HepG2 (cell line): ENCODE results near the gene LYPD8. TPM values are rescaled to one million over a fixed set of nuclear protein-coding genes. Genes with fewer than 3 reads are reported as not detected.
"Not testable (repeated sequence)": the region's sequence is repeated elsewhere in the genome, so short reads cannot be mapped to it uniquely, and the experiment has no call there.

Source experiments
- ATAC-seq: fragments of 200-7000 bp; cut with Tn5 transposase; 3 replicates; pipeline ENCODE4 v1.9.1; 2020; ENCODE audit warnings: mild to moderate bottlenecking, moderate library complexity
- BruUV-seq: library from RNA; stranded (reverse); fragments of 400-500 nt; replicated peaks from 2 replicates; lab custom pipeline; 2021; lab: Mats Ljungman, UMichigan
- CTCF ChIA-PET: fragments of 300-600 bp; formaldehyde crosslinking; extraction: SDS; loops from one replicate; lab custom pipeline; 2021; ENCODE audit warnings: low total read pairs, inconsistent platforms, low intra/inter-chr PET ratio; lab: Yijun Ruan, JAX
- POLR2A ChIA-PET: fragments of 350-600 bp; sonication (Branson Sonifier 250); formaldehyde crosslinking; loops from one replicate; lab custom pipeline; 2020; ENCODE audit warnings: antibody characterized with exemption, inconsistent platforms; lab: Yijun Ruan, JAX
- DNase-seq: peaks from one replicate; pipeline ENCODE4 v3.0.0-alpha.2; 2015; ENCODE audit warnings: low spot score
- FAIRE-seq: peaks from 3 replicates; lab custom pipeline; 2011; peaks lifted over from hg19 to GRCh38; lab: Jason Lieb, UNC
- H2AFZ ChIP-seq: one replicate; pipeline ENCODE4 v1.6.1; 2011; ENCODE audit warnings: low read length, inconsistent platforms
- H3K27ac ChIP-seq: fragments of 300-600 bp; 3 replicates; pipeline ENCODE4 v1.8.0; 2011; ENCODE audit warnings: mixed run types, mild to moderate bottlenecking, mixed read lengths, low read length, inconsistent platforms; ENCODE audit not compliant: insufficient read depth; ENCODE audit errors: extremely low read length
- H3K27me3 ChIP-seq, 2 experiments: fragments of 200-600 bp in 1 of 2; 2 replicates in 1 of 2; 3 replicates in 1 of 2; pipeline versions ENCODE4 v1.6.0 to v1.8.0; 2011; ENCODE audit warnings: low read length in 2 of 2, mild to moderate bottlenecking in 2 of 2, moderate library complexity in 2 of 2, inconsistent platforms in 1 of 2; ENCODE audit not compliant: insufficient read depth in 2 of 2, control insufficient read depth in 1 of 2
- H3K36me3 ChIP-seq, 2 experiments: fragments of 200-600 bp in 1 of 2; replicated peaks in 1 of 2; 2 replicates in 1 of 2; 3 replicates in 1 of 2; pipeline versions ENCODE4 v1.5.1 to v1.8.0; 2011; ENCODE audit warnings: low read length in 2 of 2, inconsistent platforms in 1 of 2; ENCODE audit not compliant: insufficient read depth in 2 of 2, control insufficient read depth in 1 of 2
- H3K4me1 ChIP-seq: 2 replicates; pipeline ENCODE4 v1.5.1; 2012; ENCODE audit warnings: low read length, inconsistent platforms; ENCODE audit not compliant: insufficient read depth
- H3K4me2 ChIP-seq: 2 replicates; pipeline ENCODE4 v1.6.0; 2011; ENCODE audit warnings: low read depth, low read length, inconsistent platforms
- H3K4me3 ChIP-seq, 3 experiments: fragments of 200-600 bp in 1 of 3; sonication (generic), shearing (Covaris generic) in 1 of 3; replicated peaks in 1 of 3; 2 replicates each; pipeline ENCODE4 v1.5.1; 2011 to 2016; ENCODE audit warnings: low read length in 3 of 3, inconsistent platforms in 2 of 3, low read depth in 2 of 3, mild to moderate bottlenecking in 2 of 3, control low read depth in 1 of 3, mixed read lengths in 1 of 3; ENCODE audit not compliant: insufficient read depth in 1 of 3
- H3K79me2 ChIP-seq: one replicate; pipeline ENCODE4 v1.6.1; 2011; ENCODE audit warnings: low read length, inconsistent platforms; ENCODE audit not compliant: insufficient read depth
- H3K9ac ChIP-seq: 2 replicates; pipeline ENCODE4 v1.6.0; 2011; ENCODE audit warnings: mild to moderate bottlenecking, low read depth, low read length, inconsistent platforms; ENCODE audit not compliant: insufficient read depth
- H3K9me3 ChIP-seq: 2 replicates; pipeline ENCODE4 v1.5.1; 2012; ENCODE audit warnings: mild to moderate bottlenecking, low read length
- H4K20me1 ChIP-seq: 2 replicates; pipeline ENCODE4 v1.6.0; 2011; ENCODE audit warnings: inconsistent platforms, mild to moderate bottlenecking, low read length, moderate library complexity; ENCODE audit not compliant: insufficient read depth
- AHR ChIP-seq: IDR thresholded peaks from 2 replicates; pipeline ENCODE4 v1.6.1; 2018; ENCODE audit warnings: missing genetic modification reagents, missing compliant biosample characterization
- ARID3A ChIP-seq: IDR thresholded peaks from 2 replicates; pipeline ENCODE4 v1.6.1; 2012; ENCODE audit warnings: low read depth, low read length, improper control_type of control experiment
- ZNF260 ChIP-seq: sonication (generic); formaldehyde crosslinking; IDR thresholded peaks from 2 replicates; pipeline ENCODE4 v1.4.0; 2020; ENCODE audit warnings: missing genetic modification reagents, low read depth, mild to moderate bottlenecking, borderline replicate concordance
- WGBS: methylation state at CpG from one replicate; pipeline ENCODE4 v1.1.6; 2017; ENCODE audit warnings: low lambda C conversion rate; 5-methylcytosine and 5-hydroxymethylcytosine counted together
- in situ Hi-C: cut with HindIII; loops from 2 replicates; pipeline ENCODE4 v1.10.0; 2017; ENCODE audit warnings: low pct_unique_long_range_greater_than_20kb; ENCODE audit not compliant: extremely low pct_ligation_motif_present
- intact Hi-C: fragments of 100-400 bp; cut with micrococcal nuclease; formaldehyde crosslinking; loops from one replicate; pipeline ENCODE4 v1.10.0; 2022; ENCODE audit not compliant: unreplicated experiment
- polyA plus RNA-seq, 8 experiments: library from polyadenylated mRNA; depleted of rRNA in 3 of 8; stranded (reverse) in 7 of 8; unstranded in 1 of 8; fragments of >200 nt; fragmentation: Illumina TruSeq in 4 of 8; extraction: Trizol in 4 of 8; gene quantifications; 2 replicates each; pipeline versions ENCODE4 v1.2.1 to v1.2.3, GENCODE V29; 2011 to 2016; ENCODE audit warnings: low read depth in 4 of 8, missing spikeins in 1 of 8, mixed read lengths in 1 of 8; ENCODE audit not compliant: insufficient read depth in 1 of 8
- total RNA-seq, 5 experiments: library from RNA; depleted of rRNA; stranded (reverse); fragments of >200 nt; fragmentation: Illumina TruSeq; extraction: Trizol; gene quantifications; 2 replicates each; pipeline ENCODE4 v1.2.3, GENCODE V29; 2016; ENCODE audit warnings: low read depth in 1 of 5
- TF ChIP-seq, protein P1 (sequence below): sonication (generic); formaldehyde crosslinking; IDR thresholded peaks from 2 replicates; pipeline ENCODE4 v1.4.0; 2020; ENCODE audit warnings: mild to moderate bottlenecking, missing genetic modification reagents

Gene LYPD8
- total and polyA plus RNA-seq, 2 of the 13 experiments (the other 11 are each of a cell fraction or from before 2014, with no cell fraction given): not detected

DNA sequence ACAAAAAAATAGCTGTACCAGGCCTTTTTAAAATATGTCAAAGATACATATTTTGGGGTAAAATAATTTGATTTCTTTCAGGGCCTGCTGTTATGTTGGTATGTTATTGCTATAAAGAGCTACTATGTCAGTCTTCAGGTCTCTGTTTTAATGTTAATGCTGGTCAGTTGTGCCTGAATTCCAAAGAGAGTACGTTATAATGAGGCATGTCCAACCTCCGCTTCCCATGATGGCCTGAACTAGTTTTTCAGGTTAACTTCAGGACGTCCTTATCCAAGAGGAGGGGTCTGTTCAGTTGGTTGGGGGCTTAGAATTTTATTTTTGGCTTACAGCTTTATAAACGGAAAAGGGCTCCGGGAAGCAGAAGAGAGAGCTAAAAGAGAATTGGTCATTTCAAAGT is 34.9 kb upstream of the LYPD8 start (continued):
- TF ChIP-seq, protein P1, sequence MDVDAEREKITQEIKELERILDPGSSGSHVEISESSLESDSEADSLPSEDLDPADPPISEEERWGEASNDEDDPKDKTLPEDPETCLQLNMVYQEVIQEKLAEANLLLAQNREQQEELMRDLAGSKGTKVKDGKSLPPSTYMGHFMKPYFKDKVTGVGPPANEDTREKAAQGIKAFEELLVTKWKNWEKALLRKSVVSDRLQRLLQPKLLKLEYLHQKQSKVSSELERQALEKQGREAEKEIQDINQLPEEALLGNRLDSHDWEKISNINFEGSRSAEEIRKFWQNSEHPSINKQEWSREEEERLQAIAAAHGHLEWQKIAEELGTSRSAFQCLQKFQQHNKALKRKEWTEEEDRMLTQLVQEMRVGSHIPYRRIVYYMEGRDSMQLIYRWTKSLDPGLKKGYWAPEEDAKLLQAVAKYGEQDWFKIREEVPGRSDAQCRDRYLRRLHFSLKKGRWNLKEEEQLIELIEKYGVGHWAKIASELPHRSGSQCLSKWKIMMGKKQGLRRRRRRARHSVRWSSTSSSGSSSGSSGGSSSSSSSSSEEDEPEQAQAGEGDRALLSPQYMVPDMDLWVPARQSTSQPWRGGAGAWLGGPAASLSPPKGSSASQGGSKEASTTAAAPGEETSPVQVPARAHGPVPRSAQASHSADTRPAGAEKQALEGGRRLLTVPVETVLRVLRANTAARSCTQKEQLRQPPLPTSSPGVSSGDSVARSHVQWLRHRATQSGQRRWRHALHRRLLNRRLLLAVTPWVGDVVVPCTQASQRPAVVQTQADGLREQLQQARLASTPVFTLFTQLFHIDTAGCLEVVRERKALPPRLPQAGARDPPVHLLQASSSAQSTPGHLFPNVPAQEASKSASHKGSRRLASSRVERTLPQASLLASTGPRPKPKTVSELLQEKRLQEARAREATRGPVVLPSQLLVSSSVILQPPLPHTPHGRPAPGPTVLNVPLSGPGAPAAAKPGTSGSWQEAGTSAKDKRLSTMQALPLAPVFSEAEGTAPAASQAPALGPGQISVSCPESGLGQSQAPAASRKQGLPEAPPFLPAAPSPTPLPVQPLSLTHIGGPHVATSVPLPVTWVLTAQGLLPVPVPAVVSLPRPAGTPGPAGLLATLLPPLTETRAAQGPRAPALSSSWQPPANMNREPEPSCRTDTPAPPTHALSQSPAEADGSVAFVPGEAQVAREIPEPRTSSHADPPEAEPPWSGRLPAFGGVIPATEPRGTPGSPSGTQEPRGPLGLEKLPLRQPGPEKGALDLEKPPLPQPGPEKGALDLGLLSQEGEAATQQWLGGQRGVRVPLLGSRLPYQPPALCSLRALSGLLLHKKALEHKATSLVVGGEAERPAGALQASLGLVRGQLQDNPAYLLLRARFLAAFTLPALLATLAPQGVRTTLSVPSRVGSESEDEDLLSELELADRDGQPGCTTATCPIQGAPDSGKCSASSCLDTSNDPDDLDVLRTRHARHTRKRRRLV (CRISPR knock-in tag): no peak
- TF ChIP-seq ARID3A (no peak), ZNF260 (CRISPR knock-in tag) (no peak), AHR (CRISPR knock-in tag) (no peak)

- H3K4me2 ChIP-seq, H3K79me2 ChIP-seq, CTCF ChIA-PET, intact Hi-C loops, H3K4me3 ChIP-seq, H3K27me3 ChIP-seq, H2AFZ ChIP-seq, H4K20me1 ChIP-seq, in situ Hi-C loops, POLR2A ChIA-PET, H3K36me3 ChIP-seq, H3K27ac ChIP-seq, FAIRE-seq, ATAC-seq, H3K9ac ChIP-seq, H3K9me3 ChIP-seq, BruUV-seq, DNase-seq, H3K4me1 ChIP-seq: not testable (repeated sequence)
- WGBS: 17% methylated on average over 2 of the region's 2 CpGs
Measured at GRCh38 chr1:248789337-248789736, 33.8 kb upstream of the LYPD8 start.
